ENCODE results near the gene WNT11.
A peak's percentile ranks its signal among the peaks of the same experiment; 100 is the strongest.

WNT11 gene

DNA sequence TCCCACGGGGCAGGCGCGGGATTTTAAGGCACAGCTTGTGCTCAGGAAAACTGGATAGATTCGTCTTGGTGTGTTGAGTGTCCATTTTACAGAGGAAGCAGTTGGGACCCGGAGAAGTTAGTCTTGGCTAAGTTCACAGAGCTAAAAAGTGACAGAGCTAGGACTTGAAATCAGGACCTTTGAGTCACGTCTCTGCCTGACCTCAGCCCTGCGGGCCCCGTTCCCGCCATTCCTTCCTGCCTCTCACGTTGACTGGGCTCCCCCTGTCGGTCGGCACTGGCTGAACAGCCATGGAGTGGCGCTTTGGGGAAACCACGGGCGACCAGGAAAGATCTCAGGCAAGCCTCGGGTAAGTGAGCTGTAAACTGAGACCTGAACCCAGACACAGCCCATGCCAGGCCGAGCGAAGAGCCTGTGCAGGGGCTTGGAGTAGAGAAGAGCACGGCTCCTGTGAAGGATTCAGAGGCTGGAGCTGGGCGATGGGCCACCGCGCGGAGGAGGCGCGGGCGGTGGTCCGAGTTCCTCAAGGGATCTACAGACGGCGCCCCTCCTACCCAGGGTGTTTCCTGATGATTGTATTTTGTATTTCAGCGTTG, 54.1 kb downstream of the WNT11 start:
- peak; percentile 69 for DNase-seq

GRCh38 chr11:76151556-76152085, 54.7 kb downstream of the WNT11 start:
- DNase-seq, result peak; percentile 75

DNA sequence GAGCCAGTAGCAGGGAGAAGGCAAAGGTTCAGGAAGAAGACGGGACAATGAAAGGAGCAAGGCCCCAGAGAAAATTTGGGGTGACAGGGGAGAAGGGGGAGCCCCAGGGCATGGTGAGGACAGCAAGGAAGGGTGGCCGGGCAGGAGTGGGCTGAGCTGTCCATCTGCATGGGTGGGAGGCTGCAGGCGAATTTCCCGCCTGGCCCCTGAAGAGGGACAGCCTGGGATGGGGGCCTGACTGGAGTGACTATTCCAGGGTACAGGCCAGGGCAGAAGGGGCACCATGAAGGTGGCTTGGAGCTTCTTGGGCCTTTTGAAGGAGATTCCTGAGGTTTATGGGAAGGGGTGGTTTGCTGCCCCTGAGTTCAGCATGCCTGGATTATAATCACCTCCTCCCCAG, 56.2 kb downstream of the WNT11 start:
- DNase-seq, result no peak

DNA sequence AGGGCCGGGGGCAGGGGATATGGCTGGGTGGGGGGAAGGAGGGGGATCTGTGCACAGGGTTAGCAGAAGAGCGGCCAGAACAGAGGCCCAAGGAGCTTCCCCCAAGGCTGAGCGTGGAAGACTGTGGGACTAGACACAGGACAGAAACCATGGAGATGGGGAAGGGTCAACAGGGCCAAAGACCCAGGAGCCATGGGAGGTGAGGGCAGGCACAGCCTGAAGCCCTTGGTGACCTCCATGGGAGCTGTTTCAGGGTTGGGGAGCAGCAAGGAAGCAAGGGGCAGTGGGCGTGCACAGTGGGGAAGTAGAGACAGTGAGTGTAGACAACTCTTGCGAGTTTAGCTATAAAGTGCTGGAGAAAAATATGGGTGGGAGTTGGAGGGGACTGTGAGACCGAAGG, 56.6 kb downstream of the WNT11 start:
- DNase-seq, result no peak

DNA sequence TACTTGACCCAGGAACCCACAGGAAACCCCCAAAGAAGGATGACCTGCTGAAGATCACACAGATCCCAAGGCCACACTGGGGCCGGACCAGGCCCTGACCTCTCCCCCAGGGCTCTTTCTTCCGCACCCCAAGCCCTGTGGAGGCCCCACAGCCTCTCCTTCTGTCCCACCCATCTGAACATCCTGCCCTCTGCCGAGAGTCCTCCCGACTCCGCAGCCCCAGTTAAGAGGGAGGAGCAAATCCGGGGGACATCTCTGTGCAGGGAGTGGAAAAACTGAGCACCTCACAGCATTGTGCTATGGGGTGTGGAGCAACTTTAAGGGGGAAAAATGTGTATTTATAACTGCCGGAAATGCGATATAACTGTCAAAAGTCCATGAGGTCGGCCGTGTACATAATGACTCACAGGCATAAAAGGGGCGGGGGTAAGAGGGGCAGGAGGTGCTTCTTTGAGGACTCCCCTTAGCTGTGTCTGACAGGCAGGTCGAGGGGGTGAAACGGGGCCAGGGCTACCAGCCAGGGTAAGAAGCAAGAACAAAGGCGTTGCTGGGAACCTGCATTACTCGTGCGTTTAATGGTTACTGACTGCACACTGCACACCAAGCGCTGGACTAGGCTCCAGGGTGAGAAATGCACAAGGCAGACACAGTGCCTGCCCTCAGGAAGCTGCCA, 57.2 kb downstream of the WNT11 start:
- DNase-seq, result no peak

GRCh38 chr11:76148231-76148630, 58.1 kb downstream of the WNT11 start:
- DNase-seq, result no peak

GRCh38 chr11:76147106-76147740, 59.1 kb downstream of the WNT11 start:
- no peak for DNase-seq

- no peak for DNase-seq
These were observed 63.0 kb downstream of the WNT11 start for GRCh38 chr11:76143274-76143673.

DNA sequence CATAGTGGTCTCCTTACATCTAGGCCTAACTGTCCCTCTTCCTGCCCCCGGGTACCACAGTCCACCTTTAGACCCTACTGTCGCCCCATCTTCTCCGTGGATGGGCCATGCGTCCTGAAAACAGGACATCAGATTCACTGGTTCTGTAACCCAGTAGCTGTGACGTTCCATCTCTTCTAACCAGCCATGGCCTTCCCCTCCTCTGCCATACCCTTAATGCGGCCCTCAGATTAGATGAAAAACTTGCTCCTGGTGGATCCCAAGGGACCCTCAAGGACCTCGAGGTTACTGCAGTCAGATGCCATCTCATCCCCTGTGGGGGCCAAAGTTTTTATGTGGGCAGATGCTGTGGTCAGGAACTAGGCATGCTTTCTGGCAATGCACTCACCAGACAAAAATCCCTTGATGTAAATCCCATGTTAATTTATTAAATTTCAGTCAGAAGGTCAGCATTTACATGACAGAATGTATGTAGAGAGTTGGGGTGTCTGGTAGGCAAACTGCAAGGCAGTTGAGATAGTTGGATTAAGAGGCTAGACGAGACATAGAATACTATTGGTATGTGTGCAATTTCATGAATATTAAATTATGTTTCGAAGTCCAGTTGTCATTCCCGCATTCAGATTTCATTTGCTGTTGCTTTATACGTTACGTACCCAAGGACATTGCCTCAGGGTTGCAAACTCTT, 64.3 kb downstream of the WNT11 start:
- no peak for DNase-seq

- DNase-seq, result no peak
These were observed 65.3 kb downstream of the WNT11 start for GRCh38 chr11:76140912-76141574.

- DNase-seq, result no peak
These were observed 67.0 kb downstream of the WNT11 start for GRCh38 chr11:76139314-76139713.

Measured in NCI-H774 (cell line).